GM21390 (cell line): ENCODE measurements around the gene UBL7.

Experiments
- ATAC-seq: cut with Tn5 transposase; IDR thresholded peaks from one replicate; pipeline ENCODE4 v1.9.1; 2021; ENCODE audit not compliant: unreplicated experiment

Gene UBL7

DNA sequence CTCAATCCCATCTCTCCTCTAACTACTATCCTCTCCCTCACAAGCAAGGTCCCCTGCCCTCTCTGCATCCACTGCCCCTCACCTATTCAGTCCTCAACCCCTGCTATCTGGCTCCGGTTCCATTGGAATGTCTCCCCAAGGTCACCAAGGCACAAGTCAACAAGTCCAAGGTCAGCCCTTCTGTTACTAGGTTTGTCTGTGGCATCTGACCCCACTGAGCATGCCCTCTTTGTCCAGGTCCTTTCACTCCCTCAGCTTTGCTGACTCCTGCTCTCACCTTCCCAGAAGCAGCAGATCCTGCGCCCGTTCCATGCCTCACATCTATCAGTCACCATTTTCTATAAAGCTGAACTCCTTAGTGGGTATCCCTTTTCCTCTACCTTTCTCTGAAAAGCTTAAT lies 18.9 kb downstream of the UBL7 start:
- ATAC-seq = no peak

DNA sequence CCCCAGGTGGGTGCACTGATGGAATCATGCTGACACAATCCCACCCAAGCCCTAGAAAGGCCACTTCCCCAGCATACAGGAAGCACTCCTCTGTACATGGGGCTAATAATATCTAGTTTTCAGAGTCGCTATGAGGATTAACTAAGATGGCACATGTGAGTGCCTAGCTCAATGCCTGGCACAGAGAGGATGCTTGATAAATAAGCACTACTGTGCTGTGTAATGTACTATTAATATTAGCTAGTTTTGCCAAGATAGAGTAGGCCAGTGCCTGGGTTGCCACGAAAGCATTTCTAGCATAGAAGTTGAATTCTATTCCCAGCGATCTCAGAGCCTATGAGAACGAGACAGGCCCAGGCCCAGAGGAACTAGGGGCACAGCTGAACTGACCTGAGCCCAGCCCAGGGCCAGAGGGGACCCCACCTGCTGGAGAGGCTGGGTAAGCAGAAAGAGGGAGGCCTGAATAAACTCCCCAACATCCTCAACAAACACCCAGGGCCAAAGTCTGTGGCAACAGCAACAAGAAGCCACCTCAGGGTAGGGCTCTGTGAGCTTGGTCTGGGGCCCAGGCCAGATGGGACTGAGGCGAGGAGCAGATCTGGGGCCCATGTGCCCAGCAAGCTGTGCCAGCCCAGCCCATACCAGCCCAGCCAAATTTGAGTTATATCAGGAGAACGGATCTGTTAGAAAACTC lies 19.6 kb downstream of the UBL7 start:
- no peak for ATAC-seq

DNA sequence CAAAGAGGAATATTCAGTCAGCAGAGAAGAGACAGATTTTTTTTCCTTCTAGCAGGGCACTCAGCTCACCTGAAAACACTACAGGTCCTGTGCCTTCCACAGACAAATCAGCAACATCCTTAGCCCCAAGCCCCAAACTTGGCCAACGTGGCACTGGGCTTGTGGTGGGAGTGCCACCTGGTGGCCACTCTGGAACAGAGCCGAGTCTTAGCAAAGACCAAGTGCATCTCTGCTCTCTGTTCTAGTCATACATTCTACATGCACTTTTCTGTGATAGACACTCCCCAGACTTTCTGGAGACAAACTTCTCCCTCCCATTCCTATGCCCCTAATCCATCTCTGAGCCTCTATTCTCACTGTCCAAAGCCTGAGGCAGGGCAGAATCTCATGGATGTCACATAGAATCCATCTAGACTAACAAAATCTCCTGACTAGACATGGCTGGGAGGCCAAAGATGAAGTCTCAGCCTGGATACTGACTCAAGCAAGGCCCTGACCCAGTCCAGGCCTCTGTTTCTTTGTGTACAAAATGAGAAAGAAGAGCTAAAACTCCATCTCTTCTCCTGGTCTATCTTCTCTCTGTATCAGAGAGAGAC lies 22.1 kb downstream of the UBL7 start:
- ATAC-seq = no peak

DNA sequence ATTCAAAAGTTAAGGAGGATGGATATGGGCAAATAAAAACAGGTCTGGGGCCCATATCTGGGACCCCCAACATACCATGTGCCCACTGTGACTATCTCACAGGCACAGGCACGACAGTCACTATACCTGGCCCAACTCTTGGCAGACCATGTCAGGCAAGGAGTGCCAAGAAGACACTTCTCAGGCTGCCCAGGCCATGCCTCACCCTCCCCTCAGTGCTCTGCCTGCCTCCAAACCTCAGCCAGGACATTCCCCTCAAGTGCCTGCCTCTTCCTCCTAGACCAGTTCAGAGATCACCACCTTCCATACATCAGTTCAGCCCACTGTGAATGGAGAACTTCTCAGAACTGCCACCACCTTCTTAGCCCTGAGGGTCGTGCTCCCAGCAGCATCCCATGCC lies 22.8 kb downstream of the UBL7 start:
- no peak for ATAC-seq

DNA sequence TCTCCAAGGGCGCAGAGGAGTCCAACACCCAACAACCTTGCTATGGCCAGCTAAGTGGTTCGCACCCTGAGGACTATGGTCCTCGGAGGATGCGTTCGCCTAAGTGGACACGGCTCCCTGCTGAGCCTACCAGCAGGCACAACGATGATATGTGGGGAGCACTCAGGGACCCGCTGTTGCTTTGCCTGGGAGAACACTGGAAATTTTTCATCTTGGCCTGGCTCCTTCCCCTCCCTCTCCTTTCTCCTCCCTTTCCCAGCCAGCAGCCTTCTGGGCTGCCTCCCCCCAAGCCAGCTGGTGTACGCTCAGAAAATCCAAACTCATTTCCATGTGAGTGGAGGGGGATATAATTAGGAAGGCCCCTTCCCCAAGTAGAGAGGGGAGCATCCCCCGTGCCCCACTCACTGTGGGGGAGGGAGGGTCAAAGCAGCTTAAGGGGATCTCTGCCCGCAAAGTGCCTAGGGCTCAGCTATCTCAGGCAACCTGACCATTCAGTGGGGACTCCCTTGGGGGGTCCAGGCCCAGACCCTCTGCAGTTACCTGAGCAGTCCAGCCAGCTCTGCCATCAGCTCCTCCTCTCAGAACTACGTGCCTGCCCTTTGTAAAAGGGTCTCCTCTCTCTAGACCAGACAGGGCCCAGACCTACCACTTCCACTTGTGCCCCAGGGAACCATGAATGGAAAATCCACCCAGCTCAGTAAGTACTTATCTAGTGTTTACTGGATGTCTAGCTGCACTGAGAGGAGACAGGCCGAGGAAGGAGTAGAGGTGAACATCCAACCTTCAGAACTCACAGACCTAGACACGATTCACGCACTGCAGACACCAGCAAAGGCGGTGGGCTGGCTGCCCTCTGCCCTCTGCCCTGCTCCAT lies 26.5 kb downstream of the UBL7 start:
- ATAC-seq = no peak

DNA sequence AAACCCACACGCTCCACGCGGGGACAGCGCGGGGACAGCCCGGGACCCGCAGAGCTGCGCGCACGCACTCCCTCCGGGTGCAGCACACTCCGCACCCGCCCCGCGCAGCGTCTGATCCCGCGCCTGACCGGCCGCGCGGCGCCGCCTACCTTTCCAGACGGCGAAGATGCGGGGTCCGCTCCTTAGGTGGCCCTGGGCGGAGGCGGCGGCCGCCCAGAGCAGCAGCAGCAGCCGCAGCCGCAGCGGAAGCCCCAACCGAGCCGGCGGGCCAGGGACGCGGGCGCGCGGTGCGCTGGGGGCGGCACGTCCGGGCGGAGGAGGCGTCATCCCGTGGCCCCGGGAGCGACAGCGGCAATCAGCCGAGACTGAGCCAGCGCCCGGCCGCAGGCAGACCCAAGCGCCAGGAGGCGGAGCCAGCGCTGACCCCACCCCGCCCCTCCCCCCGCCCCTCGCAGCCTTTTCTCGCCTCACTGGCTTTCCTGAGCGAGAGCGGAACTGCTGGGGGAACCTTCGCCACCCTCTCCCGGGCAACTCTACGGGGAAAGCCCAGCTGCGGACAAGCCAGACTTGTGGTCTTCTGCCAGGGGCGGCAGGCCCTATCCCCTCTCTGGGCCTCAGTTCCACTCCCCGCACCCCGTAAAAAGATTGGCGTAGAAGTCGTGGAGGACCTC lies 27.2 kb downstream of the UBL7 start, which contains the start of gene SEMA7A:
SEMA7A (minus strand) TSS at position 367 of the 671 bp plus-strand sequence; CDS start at position 327, 40 bp downstream.
- ATAC-seq = peak; percentile 64

DNA sequence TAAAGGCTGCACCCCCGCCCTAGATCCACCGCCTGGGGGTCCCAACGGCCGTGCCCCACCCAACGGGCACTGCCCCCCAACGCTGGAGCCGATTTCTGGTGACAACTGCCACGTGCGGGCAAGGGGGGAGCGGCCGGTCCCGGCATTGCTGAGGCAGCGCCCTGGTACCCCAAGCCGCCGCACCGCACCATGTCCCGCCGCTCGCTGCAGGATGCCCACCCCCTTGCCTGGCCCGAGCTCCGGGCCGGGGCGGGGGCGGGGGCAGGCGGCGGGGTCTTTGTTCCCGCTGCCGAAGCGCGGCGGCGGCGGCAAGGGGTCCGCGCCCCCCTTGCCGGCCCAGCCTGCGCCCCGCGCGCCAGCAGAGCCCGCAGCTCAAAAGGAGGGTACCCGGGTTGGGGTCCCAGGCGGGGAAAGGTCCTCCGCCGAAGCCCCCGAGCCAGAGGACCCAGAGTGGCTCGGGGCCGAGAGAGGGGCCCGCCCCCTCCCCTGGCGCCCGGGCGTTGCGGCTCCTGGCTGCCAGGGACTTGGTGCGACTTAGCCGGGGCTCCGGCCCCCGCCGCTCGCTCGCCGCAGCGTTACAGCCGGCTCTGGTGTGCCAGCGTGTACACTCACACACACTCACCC lies 27.9 kb downstream of the UBL7 start:
- ATAC-seq = peak; percentile 4

DNA sequence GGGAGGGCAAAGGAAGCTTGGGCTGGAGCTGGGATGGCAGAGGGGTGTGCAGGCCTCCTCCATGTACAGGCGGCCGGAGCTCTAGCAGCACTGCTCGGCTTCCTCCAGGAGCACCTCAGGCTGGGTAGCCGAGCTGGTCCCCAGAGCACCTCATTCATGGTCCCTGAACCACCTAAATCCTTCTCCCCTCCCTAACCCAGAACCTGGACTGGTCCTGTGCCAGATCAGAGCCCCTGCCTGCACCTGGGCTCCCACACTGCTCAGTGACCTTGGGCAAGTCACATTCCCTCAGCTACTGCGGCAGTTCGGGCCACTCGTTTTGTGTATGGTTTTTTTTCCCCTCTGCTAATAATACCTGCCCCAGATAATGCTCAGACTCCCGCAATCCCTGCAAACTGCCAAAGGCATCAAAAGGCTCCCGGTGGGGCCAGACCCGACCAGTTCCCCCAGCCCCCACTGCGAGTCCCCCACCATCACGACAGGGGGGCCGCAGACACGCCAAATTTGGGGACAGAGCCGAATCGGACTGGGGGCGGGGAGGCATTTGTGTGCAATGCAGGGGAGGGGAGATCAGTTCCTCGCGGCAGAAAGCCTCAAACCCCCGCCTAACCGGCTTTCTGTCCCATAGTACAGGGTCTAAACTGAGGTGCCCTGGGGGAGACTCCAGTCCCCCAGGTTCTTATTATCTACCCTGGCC lies 28.5 kb downstream of the UBL7 start:
- no peak for ATAC-seq

DNA sequence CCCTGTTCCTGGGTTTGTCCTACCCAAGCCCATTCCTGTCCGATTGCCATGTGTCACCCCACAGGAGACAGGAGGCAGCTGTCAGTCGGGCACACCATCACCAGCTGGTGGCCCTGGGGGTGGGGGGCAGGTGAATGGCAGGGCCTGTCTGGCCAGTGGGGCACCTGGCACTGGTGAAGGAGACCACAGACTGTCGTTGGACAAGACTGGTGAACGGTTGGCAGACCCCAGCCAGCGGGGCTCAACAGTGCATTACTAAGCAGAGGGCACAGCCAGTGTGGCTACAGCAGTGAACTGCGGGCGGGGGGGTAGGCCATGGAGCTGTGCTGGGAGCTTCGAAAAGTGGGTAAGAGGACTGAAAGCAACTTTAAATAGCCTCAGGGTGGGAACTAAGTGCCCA lies 29.3 kb downstream of the UBL7 start:
- ATAC-seq = no peak

DNA sequence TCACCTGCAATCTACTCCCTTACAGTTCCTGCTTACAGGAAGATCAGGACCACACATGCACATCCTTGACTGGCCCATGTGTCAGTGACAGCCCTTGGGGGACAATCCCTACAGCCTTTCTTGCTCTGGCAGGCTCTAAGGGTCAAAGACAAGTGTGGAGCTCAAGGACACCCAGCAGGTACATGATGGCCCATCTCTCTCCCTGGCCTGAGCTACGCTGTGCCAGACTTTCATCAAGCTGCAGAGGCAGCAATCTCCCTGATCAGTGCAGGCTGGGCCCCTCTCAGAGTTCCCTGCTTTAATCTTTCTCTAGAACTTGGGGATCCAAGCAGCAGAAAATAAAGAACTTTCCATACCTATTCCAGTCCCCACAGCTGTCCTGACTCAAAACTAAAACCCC lies 29.8 kb downstream of the UBL7 start:
- ATAC-seq = no peak

DNA sequence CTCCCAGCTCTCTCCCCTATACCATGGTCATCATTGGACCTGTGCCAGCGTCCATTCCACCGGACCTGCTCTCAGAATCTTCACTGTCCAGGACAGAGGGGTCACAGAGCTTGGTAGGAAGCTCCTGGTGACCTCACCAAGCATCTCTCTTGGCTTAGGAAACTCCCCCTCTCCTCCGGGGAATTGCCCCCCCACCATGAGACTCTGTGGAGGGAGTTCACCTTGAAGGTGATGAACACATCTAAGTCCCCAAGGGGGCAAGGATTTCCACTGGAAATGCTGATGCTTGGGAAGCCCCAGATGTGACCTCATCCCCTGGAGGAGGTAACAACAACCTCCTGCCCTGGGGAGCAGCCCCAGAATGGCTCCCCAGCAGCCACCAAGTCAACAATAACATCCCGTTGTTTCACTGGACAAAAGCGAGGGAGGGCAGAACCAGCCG lies 30.4 kb downstream of the UBL7 start:
- ATAC-seq = no peak

DNA sequence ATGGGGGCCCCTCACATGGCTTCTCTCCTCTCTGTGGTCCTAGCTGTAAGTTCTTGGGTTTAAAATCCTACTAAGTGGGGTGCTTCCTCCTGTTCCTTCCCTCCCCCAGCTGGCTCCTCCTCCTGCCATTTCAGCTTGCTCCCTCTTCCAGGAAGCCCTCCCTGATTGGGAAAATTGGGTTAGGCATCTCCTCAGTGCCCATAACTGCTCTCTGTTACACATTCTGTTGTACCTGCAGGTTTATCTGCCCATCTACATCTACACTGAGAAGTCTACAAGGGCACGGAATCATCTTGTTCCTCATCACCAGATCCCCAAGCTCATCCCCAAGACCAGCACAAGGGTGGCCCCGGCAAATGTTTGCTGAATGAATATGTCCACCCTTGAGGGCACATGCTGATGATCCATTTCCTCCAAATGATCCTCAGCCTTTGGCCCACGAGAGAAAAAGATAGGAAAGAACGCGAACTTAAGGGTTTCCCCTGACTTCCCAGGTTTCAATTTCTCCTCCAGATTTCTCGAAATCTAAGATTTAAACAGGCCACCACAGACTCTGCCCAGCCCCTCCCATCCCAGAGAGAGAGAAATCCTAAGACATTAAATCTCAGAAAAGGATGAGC lies 31.1 kb downstream of the UBL7 start:
- ATAC-seq = no peak

DNA sequence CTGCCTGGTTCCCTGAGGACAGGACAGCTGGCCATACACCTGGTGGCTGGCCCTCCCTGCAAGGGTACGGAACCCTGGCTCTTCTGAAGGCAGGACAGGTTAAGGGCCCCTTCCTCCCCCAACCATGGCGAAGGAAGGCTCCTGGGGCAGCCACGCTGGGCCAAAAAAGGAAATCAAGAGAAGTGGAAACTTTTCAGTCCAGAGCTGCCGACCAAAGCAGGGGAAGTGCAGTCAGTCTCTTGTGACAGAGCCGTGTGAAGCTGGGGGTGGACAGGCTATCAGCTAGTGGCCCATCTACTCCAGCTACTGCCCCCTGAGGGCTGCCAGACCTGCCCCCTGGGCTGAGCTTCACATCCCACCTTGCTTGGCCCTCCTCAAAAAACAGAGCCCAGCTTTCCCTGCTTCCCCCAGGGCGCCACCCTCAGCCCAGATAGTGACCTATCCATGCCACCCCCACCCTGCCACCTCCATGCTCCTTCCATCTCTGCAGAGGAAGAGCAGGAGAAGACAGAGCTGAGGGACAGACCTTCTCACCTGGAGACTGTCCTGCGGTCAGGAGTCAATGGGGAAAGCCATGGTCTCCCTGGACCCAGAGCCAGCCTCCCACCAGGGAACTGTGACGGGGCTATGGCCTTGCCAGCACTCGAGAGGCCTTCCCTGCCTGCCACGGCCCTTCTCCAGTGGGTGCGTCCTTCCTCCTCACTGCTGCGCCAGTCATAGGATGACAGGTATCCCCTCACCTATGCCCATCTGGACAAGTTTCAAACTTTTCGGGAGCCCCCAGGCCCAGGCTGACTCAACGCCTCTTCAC lies 31.8 kb downstream of the UBL7 start:
- no peak for ATAC-seq

DNA sequence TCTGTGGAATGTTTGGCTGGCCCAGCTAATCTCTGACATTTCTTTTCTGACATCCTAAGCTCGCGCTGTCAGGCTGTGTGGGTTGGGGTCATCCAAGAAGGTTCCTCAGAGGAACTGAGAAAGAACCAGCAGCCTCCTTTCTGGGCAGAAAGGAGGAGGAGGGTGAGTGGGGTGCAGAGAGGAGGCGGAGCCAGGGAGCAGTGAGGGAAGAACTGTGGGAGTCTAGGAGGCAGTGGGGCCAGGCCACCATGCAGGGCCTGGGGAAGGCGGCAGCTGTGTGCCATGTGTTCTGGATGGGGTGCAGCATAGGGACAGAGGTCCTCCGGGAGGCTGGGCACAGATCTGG lies 32.5 kb downstream of the UBL7 start:
- peak; percentile 33 for ATAC-seq

DNA sequence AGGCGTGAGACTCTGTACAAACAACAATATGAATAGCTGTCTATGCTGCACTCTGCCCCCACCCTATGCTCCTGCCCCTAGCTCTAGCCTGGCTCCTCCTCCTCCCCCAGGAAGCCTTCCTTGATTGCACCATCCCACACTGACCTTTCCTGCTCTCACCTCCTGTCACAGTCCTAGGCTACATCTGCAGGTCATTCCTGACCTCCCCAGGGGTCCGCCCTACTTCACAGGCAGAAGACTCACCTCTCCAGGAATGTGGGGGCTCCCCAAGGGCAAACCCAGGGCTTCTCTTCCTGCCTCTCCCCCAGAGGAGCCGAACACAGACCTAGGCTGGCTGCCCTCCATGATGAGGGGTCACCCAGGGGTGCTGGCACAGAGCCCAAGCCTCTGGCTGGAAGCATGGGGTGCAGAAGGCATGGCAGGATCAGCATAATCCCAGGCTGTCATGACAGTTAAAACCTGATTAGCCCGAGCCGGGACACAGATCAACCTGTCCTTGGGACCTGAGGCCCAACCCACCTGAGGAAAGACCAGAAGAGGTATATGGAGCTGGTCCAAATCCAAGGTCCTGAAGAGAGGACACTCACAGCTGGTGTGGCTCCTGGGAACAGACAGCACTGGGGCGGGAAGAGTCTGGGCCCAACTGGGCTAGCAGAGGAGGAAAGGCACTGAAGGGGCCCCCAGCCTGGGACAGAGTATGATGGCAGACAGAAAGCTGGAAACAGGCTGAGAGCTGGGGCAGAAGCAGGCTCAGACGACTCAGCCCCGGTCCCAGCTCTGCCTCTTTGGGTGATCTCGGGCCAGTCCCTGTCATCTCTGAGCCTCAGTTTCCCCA lies 33.1 kb downstream of the UBL7 start:
- ATAC-seq = no peak

DNA sequence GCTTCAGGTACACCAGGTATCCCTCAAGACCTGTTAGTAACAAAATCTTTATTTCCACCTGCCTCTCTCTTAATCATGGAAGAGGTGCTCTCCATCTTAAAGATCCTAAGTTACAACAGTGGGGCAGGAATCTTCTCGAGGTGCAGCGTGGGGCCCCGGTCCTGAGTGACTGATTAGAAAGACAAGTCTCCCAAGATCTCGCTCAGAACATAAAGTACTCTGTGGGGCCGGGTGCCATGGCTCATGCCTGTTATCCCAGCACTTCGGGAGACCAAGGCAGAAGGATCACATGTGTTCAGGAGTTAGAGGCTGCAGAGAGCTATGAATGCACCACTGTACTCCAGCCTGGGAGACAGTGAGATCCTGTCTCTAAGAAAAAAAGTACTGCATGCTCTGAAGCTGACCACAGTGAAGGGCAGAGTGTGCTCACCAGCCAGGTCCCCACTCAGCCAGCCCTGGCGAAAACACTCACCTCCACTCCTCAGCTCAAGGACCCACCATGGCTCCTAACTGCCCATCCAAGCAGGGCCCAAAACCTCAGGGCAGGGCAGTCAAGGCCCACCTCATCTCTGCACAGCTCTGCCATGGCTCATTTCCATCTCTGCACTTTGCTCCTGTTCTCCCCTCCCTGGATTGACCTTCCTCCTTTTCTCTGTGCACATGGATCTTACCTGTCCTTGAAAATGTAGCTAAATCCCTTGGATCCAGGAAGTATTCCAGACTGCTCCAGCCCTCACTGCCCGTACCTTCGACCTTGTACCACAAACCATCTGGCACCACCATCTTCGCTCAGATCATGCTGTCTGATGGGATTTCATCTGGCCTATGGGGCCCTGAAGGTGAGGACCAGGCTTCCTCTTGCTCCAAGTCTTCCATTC lies 34.3 kb downstream of the UBL7 start:
- no peak for ATAC-seq

DNA sequence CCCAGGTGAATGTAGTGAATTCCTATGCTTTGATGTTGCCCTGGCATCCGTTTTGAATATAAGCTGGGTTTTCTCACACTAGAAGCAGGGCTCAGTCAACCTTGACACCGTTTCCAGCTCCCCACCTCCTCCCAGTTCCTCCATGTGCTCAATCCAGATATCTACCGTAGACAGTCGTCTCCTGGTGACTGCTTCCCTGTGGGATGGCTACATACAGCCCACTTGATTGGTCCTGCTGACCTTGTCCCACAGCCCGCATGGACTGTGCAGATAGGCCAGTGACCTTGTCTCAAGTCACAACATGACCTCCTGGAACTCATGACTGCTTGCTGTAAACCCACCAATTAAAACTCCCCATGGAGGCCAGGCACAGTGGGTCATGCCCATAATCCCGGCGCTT lies 35.3 kb downstream of the UBL7 start:
- ATAC-seq = no peak
